ENCODE measurements around the gene PRLHR.

The PRLHR gene

DNA sequence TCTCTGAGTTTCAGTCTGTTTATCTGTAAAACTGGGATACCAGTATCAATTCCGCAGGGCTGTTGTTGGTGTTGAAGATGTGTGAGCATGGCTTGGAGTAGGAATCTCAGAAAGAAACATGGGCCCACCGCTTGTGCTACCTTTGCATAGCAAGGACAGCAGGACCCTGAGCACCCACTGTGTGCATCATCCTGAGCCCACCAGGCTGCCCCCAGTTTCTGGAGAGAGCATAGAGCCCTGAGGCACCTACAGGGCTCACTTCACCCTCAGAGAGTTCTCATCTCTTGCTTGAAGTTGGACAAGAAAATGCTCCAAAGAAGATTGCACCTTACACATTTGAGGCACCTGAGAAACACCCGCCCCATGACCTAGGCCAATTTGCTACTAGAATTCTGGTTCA is 12.9 kb downstream of the PRLHR start:
- H3K4me1 ChIP-seq: no peaks in the 10 kb centered on the region
- TF ChIP-seq, protein P1, sequence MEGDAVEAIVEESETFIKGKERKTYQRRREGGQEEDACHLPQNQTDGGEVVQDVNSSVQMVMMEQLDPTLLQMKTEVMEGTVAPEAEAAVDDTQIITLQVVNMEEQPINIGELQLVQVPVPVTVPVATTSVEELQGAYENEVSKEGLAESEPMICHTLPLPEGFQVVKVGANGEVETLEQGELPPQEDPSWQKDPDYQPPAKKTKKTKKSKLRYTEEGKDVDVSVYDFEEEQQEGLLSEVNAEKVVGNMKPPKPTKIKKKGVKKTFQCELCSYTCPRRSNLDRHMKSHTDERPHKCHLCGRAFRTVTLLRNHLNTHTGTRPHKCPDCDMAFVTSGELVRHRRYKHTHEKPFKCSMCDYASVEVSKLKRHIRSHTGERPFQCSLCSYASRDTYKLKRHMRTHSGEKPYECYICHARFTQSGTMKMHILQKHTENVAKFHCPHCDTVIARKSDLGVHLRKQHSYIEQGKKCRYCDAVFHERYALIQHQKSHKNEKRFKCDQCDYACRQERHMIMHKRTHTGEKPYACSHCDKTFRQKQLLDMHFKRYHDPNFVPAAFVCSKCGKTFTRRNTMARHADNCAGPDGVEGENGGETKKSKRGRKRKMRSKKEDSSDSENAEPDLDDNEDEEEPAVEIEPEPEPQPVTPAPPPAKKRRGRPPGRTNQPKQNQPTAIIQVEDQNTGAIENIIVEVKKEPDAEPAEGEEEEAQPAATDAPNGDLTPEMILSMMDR (IDR thresholded peaks at IDR 0.05): no peak
- H3K27me3 ChIP-seq: peaks cover 0 to 10% of the 10 kb centered on the region in 2 donors
- no peak overlapping the region for H3K27ac ChIP-seq
- H3K9me3 ChIP-seq: no peaks in the 10 kb centered on the region
- H3K4me3 ChIP-seq: no peak overlapping the region
- no peaks in the 10 kb centered on the region for H3K36me3 ChIP-seq
- intact Hi-C loops (cut with DNase I; ENCODE audit: low total_unique reads): no loop called here
- DNase-seq: no peak

DNA sequence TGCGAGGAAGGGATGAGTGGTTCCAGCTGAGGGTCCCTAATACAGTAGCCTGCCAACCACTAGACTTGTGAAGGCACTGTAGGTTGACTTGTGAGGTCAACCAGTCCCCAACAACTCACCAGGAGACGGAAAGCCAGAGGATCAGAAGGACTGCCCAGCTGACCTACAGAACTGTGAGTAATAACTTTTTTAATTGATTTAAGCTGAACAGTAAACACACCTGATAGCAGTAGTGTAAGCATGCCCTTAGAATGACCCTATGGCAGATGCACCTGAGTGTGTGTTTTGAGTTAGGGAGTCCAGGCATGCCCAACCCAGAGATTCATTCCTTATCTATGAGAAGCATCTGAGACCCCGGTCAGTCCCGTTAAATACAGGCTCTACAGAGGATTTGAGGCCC is 14.1 kb downstream of the PRLHR start:
- Histone ChIP-seq H3K27me3 (peaks cover 0 to 10% of the 10 kb centered on the region in 2 donors), H3K27ac (no peak overlapping the region), H3K36me3 (no peaks in the 10 kb centered on the region), H3K4me1 (no peaks in the 10 kb centered on the region), H3K4me3 (no peak overlapping the region), H3K9me3 (no peaks in the 10 kb centered on the region)
- TF ChIP-seq, protein P1 (IDR thresholded peaks at IDR 0.05): no peak
- DNase-seq: no peak
- intact Hi-C loops (cut with DNase I; ENCODE audit: low total_unique reads): no loop called here

DNA sequence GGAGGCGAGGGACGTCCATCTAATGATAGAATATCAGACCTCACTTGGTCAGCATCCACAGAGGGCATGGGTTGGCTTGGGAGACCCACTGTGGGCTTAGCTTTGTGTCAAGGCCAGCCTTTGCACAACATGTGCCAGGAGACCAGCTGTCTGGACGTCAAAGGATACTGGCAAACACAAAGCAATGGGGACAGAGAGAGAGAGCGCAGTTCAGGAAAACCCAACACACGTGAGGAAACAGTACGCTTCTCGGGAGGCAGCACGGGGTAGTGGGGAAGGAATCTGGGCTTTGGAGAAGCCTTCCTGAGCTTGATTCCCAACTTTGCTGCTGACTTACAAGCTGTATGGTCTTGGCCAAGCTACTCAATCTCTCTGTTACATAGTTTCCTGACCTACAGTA is 14.7 kb downstream of the PRLHR start:
- intact Hi-C loops (cut with DNase I; ENCODE audit: low total_unique reads): no loop called here
- Histone ChIP-seq H3K27me3 (peaks cover 0 to 10% of the 10 kb centered on the region in 2 donors), H3K4me1 (no peaks in the 10 kb centered on the region), H3K9me3 (no peaks in the 10 kb centered on the region), H3K4me3 (no peak overlapping the region), H3K27ac (no peak overlapping the region), H3K36me3 (no peaks in the 10 kb centered on the region)
- TF ChIP-seq, protein P1 (IDR thresholded peaks at IDR 0.05): no peak
- no peak for DNase-seq

DNA sequence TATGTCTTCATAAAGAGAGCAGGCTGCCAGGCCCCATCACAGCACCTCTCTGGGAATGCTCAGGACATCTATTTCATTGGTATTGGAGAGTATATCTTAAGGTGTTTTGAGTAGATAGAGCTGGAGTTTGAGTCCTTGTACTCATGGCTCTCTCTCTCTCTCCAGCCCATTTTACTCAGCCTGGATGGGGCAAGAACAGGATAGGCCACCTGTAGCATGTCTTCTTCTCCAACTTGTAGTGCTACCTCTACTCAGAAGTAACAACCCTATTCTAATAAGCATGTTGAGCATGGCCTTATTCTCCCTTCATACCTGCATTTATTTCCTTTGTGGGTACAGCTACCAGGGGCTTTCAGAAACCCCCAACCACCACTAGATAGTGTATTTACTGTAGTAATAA is 21.9 kb downstream of the PRLHR start:
- TF ChIP-seq, protein P1 (IDR thresholded peaks at IDR 0.05): no peak

DNA sequence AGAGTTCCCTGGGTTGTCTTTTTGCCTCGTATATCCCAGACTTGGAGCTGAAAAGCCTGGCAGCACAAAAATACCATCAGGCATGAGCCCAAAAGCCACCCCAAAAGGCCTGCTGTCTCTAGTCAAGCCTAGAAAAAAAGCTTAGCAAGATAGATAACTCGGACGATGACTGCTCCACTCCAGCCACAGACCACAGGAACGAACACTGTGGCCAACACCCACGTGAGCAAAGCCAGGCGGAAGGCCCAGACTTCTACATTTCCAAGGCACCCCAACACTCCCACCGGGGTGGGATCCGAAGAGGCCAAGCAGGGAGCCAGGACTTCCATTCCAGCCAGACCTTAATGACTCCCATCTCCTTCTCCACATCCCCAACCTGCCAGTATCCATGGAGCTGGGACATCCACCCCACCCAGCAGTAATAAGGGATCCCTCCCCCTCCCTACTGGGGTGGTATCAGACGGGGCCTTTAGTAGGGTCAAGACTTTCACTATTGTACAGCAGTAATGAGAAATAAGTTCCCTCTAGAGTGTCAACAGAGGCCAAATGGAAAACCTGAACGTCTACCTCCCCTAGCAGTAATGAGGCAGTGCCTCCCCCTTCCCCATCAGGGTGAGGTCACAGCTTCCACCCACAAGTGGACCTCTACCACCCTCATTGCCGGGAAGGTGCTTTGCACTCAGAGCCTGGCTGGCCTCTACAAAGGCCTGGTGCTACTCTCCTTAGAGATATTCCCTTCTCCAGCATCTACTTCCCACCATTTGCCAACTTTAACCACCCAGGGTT is 23.0 kb downstream of the PRLHR start:
- Histone ChIP-seq H3K27ac (no peak overlapping the region), H3K9me3 (no peaks in the 10 kb centered on the region), H3K27me3 (peaks cover 0 to 2% of the 10 kb centered on the region in 2 donors), H3K36me3 (no peaks in the 10 kb centered on the region), H3K4me3 (no peak overlapping the region), H3K4me1 (peaks cover 0 to 19% (median 9%) of the 10 kb centered on the region in 4 donors)
- intact Hi-C loops (cut with DNase I; ENCODE audit: low total_unique reads): no loop called here
- DNase-seq: no peak
- TF ChIP-seq, protein P1 (IDR thresholded peaks at IDR 0.05): no peak

More for the DNA sequence above, 21.9 kb downstream of the PRLHR start:
- Histone ChIP-seq H3K9me3 (no peaks in the 10 kb centered on the region), H3K27ac (no peak overlapping the region), H3K27me3 (peaks cover 0 to 2% of the 10 kb centered on the region in 2 donors), H3K4me3 (no peak overlapping the region), H3K4me1 (peaks cover 0 to 15% (median 7%) of the 10 kb centered on the region in 4 donors), H3K36me3 (no peaks in the 10 kb centered on the region)
- DNase-seq: no peak
- intact Hi-C loops (cut with DNase I; ENCODE audit: low total_unique reads): no loop called here

All from tibial artery (tissue), 4 donors.